ENCODE data around the gene C2CD4C.
"Not testable (repeated sequence)": the region's sequence is repeated elsewhere in the genome, so short reads cannot be mapped to it uniquely, and the experiment has no call there.

Gene C2CD4C

DNA sequence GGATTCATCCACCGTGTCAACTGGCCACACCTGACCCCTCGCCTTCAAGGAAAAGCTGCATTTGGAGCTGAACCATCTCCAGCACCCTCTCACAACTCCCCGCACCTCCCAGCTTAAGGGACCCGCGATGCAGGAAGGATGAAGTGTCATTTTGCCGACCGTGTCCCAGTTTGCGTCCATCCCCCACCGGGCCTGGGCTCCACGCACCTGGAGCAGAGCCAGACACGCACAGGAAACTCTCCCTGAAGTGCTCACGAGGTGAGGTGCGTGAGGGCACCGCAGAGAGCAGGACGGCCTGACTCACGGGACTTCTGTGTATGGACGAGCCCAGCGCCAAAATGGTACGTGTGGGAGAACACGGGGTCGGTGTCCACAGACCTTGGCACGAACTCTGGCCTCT lies 44.7 kb upstream of the C2CD4C start:
- CTCF ChIA-PET = no interaction called here
- H3K36me3 ChIP-seq (ENCODE audit: control insufficient read depth in 4 of 4, insufficient read depth in 4 of 4, low read length in 3 of 4) = no peaks in the 10 kb centered on the region
- H3K4me1 ChIP-seq (ENCODE audit: control extremely low read depth in 1 of 4, control insufficient read depth in 4 of 4, insufficient read depth in 4 of 4, low read length in 3 of 4) = no peaks in the 10 kb centered on the region
- POLR2A ChIA-PET = no interaction called here
- H3K4me3 ChIP-seq (ENCODE audit: control insufficient read depth in 1 of 7, extremely low read depth in 1 of 7, insufficient read depth in 4 of 7, low read depth in 2 of 7, low read length in 6 of 7) = no peak overlapping the region
- H3K9me3 ChIP-seq (ENCODE audit: control extremely low read depth in 1 of 5, control insufficient read depth in 4 of 5, insufficient read depth in 2 of 5, low read depth in 1 of 5, low read length in 4 of 5) = peaks cover 0 to 2% (median 0%) of the 10 kb centered on the region in 5 experiments
- peaks cover 0 to 19% (median 0%) of the 10 kb centered on the region in 5 experiments for H3K27me3 ChIP-seq (replicated peaks in 2 of 5; ENCODE audit: control insufficient read depth in 4 of 5, insufficient read depth in 5 of 5, low read length in 4 of 5)
- no peak overlapping the region for H3K27ac ChIP-seq (ENCODE audit: insufficient read depth in 1 of 2, low read depth in 1 of 2, low read length in 2 of 2, poor library complexity in 1 of 2, severe bottlenecking in 2 of 2)
- 97% methylated on average over 22 of the region's 22 CpGs for WGBS (ENCODE audit: insufficient coverage)
- no peak for DNase-seq

DNA sequence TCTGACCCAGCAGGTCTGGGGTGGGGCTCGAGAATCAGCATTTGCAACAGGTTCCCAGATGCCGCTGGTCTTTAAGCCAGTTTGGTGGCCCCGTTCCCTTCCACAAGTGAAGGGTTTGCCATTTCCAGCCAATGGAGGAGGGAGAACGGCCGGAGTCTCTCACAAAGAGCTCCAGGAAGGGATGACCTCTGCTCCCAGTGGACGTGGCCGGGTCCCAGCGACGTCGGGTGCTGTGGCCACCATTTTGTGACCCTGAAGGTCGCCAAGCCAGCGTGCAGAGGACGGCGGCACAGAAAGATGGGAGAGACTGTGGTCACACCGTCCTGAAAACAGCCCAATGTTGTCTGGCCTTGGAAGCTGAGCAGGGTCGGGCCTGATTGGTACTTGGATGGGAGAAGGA lies 43.9 kb upstream of the C2CD4C start:
- CTCF ChIA-PET = no interaction called here
- Histone ChIP-seq H3K36me3 (ENCODE audit: control insufficient read depth in 4 of 4, insufficient read depth in 4 of 4, low read length in 3 of 4) (no peaks in the 10 kb centered on the region), H3K9me3 (ENCODE audit: control extremely low read depth in 1 of 5, control insufficient read depth in 4 of 5, insufficient read depth in 2 of 5, low read depth in 1 of 5, low read length in 4 of 5) (peaks cover 0 to 2% (median 0%) of the 10 kb centered on the region in 5 experiments), H3K27ac (ENCODE audit: insufficient read depth in 1 of 2, low read depth in 1 of 2, low read length in 2 of 2, poor library complexity in 1 of 2, severe bottlenecking in 2 of 2) (no peak overlapping the region), H3K4me3 (ENCODE audit: control insufficient read depth in 1 of 7, extremely low read depth in 1 of 7, insufficient read depth in 4 of 7, low read depth in 2 of 7, low read length in 6 of 7) (no peak overlapping the region), H3K4me1 (ENCODE audit: control extremely low read depth in 1 of 4, control insufficient read depth in 4 of 4, insufficient read depth in 4 of 4, low read length in 3 of 4) (no peaks in the 10 kb centered on the region), H3K27me3 (replicated peaks in 2 of 5; ENCODE audit: control insufficient read depth in 4 of 5, insufficient read depth in 5 of 5, low read length in 4 of 5) (peaks cover 0 to 24% (median 0%) of the 10 kb centered on the region in 5 experiments)
- no peak for DNase-seq
- WGBS (ENCODE audit: insufficient coverage) = 97% methylated on average over 14 of the region's 16 CpGs
- POLR2A ChIA-PET = no interaction called here

DNA sequence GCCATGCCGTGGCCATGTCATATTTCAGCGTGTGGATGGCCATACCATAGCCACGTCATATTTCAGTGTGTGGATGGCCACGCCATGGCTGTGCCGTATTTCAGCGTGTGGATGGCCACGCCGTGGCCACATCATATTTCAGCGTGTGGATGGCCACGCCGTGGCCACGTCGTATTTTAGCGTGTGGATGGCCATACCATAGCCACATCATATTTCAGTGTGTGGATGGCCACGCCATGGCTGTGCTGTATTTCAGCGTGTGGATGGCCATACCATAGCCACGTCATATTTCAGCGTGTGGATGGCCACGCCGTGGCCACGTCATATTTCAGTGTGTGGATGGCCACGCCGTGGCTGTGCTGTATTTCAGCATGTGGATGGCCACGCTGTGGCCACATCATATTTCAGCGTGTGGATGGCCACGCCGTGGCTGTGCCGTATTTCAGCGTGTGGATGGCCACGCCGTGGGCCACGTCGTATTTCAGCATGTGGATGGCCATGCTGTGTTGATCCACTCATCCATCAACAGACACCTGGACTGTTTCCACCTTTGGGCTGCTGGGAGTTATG lies 42.0 kb upstream of the C2CD4C start:
- POLR2A ChIA-PET; H3K36me3 ChIP-seq (ENCODE audit: control insufficient read depth in 4 of 4, insufficient read depth in 4 of 4, low read length in 3 of 4); H3K4me1 ChIP-seq (ENCODE audit: control extremely low read depth in 1 of 4, control insufficient read depth in 4 of 4, insufficient read depth in 4 of 4, low read length in 3 of 4); H3K27ac ChIP-seq (ENCODE audit: insufficient read depth in 1 of 2, low read depth in 1 of 2, low read length in 2 of 2, poor library complexity in 1 of 2, severe bottlenecking in 2 of 2); CTCF ChIA-PET; H3K4me3 ChIP-seq (ENCODE audit: control insufficient read depth in 1 of 7, extremely low read depth in 1 of 7, insufficient read depth in 4 of 7, low read depth in 2 of 7, low read length in 6 of 7); H3K9me3 ChIP-seq (ENCODE audit: control extremely low read depth in 1 of 5, control insufficient read depth in 4 of 5, insufficient read depth in 2 of 5, low read depth in 1 of 5, low read length in 4 of 5): not testable (repeated sequence)
- WGBS (ENCODE audit: insufficient coverage) = 98% methylated on average over 27 of the region's 33 CpGs
- peaks cover 0 to 26% (median 0%) of the 10 kb centered on the region in 5 experiments for H3K27me3 ChIP-seq (replicated peaks in 2 of 5; ENCODE audit: control insufficient read depth in 4 of 5, insufficient read depth in 5 of 5, low read length in 4 of 5)
- peak in 1 of 3 donors; percentile 24 for DNase-seq

DNA sequence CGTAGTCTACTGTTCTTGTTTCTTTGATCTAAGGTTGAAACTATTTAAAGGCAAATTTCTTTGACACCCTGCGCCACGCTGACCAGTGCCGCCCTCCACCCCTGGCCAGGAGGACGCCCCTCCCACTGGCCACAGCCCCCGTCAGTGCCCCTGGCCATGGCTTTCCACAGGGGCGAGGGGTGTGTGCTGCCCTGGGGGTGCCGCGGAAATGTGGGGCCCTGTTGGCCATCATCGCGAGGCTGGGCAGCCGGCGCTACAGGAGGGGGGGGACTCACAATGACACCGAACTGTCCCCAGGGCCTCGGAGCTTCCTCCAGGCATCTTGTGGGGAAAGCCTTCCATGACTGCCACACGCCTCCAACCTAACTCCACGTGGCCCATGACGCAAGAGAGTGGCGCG lies 41.0 kb upstream of the C2CD4C start:
- no peaks in the 10 kb centered on the region for H3K4me1 ChIP-seq (ENCODE audit: control extremely low read depth in 1 of 4, control insufficient read depth in 4 of 4, insufficient read depth in 4 of 4, low read length in 3 of 4)
- peaks cover 0 to 27% (median 0%) of the 10 kb centered on the region in 5 experiments for H3K27me3 ChIP-seq (replicated peaks in 2 of 5; ENCODE audit: control insufficient read depth in 4 of 5, insufficient read depth in 5 of 5, low read length in 4 of 5)
- no peak overlapping the region for H3K4me3 ChIP-seq (ENCODE audit: control insufficient read depth in 1 of 7, extremely low read depth in 1 of 7, insufficient read depth in 4 of 7, low read depth in 2 of 7, low read length in 6 of 7)
- no peaks in the 10 kb centered on the region for H3K36me3 ChIP-seq (ENCODE audit: control insufficient read depth in 4 of 4, insufficient read depth in 4 of 4, low read length in 3 of 4)
- ChIA-PET POLR2A (no interaction called here), CTCF (no interaction called here)
- peaks cover 0 to 2% (median 0%) of the 10 kb centered on the region in 5 experiments for H3K9me3 ChIP-seq (ENCODE audit: control extremely low read depth in 1 of 5, control insufficient read depth in 4 of 5, insufficient read depth in 2 of 5, low read depth in 1 of 5, low read length in 4 of 5)
- DNase-seq = no peak
- no peak overlapping the region for H3K27ac ChIP-seq (ENCODE audit: insufficient read depth in 1 of 2, low read depth in 1 of 2, low read length in 2 of 2, poor library complexity in 1 of 2, severe bottlenecking in 2 of 2)
- WGBS (ENCODE audit: insufficient coverage) = 97% methylated on average over 15 of the region's 20 CpGs

DNA sequence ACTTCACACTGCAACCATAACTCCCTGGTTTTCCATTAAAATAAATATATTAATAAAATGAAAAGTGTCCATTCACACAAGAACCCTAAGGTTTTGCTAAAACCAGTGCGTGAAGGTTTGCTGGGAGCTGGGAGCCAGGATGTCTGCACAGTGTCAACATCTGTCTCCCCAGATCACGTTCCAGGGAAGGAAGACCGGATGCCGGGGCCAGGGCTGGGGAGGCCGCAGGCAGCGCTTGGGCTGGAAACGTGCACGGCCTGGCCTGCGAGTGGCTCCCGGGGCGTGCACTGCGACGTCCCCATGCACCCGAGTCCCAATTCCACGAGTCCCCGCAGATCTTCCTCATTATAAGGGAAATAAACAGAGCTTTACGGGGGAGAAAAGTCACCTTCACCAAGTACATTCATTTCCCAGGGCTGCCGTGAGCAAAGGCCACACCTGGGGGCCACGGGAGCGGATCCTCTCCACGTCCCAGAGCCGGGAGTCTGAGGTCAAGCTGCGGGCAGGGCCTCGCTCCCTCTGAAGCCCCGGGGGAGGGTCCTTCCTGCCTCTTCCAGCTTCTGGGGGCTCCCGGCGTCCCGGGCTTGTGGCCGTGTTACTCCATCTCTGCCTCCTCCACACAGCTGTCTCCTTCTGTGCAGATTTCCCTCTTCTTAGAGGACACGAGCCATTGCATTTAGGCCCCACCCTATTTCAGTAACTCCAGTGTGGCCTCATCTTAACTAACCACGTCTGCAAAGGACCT lies 39.0 kb upstream of the C2CD4C start:
- 73% methylated on average over 31 of the region's 31 CpGs for WGBS (ENCODE audit: insufficient coverage)
- Histone ChIP-seq H3K4me1 (ENCODE audit: control extremely low read depth in 1 of 4, control insufficient read depth in 4 of 4, insufficient read depth in 4 of 4, low read length in 3 of 4) (no peaks in the 10 kb centered on the region), H3K27ac (ENCODE audit: insufficient read depth in 1 of 2, low read depth in 1 of 2, low read length in 2 of 2, poor library complexity in 1 of 2, severe bottlenecking in 2 of 2) (no peak overlapping the region), H3K36me3 (ENCODE audit: control insufficient read depth in 4 of 4, insufficient read depth in 4 of 4, low read length in 3 of 4) (no peaks in the 10 kb centered on the region), H3K9me3 (ENCODE audit: control extremely low read depth in 1 of 5, control insufficient read depth in 4 of 5, insufficient read depth in 2 of 5, low read depth in 1 of 5, low read length in 4 of 5) (peaks cover 0 to 2% (median 0%) of the 10 kb centered on the region in 5 experiments), H3K27me3 (replicated peaks in 2 of 5; ENCODE audit: control insufficient read depth in 4 of 5, insufficient read depth in 5 of 5, low read length in 4 of 5) (peaks cover 0 to 23% (median 0%) of the 10 kb centered on the region in 5 experiments), H3K4me3 (ENCODE audit: control insufficient read depth in 1 of 7, extremely low read depth in 1 of 7, insufficient read depth in 4 of 7, low read depth in 2 of 7, low read length in 6 of 7) (no peak overlapping the region)
- ChIA-PET CTCF (no interaction called here), POLR2A (no interaction called here)
- no peak for DNase-seq

DNA sequence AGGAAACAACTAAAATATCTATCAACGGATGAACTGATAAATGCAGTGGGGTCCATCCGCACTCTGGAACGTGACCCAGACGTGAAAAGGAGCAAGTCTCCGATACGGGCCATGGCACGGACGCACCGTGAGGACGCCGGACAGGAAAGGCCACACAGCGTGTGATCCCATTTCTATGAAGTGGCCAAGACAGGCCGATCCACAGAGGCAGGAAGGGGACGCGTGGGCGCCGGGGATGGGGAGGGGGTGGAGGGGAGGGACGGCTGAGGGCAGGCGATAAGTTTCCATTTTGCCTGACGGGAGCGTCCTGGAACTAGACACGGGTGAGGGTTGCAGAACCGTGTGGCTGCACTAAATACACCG lies 38.1 kb upstream of the C2CD4C start:
- Histone ChIP-seq H3K36me3 (ENCODE audit: control insufficient read depth in 4 of 4, insufficient read depth in 4 of 4, low read length in 3 of 4) (no peaks in the 10 kb centered on the region), H3K27ac (ENCODE audit: insufficient read depth in 1 of 2, low read depth in 1 of 2, low read length in 2 of 2, poor library complexity in 1 of 2, severe bottlenecking in 2 of 2) (no peak overlapping the region), H3K9me3 (ENCODE audit: control extremely low read depth in 1 of 5, control insufficient read depth in 4 of 5, insufficient read depth in 2 of 5, low read depth in 1 of 5, low read length in 4 of 5) (peaks cover 0 to 2% (median 0%) of the 10 kb centered on the region in 5 experiments), H3K27me3 (replicated peaks in 2 of 5; ENCODE audit: control insufficient read depth in 4 of 5, insufficient read depth in 5 of 5, low read length in 4 of 5) (peaks cover 0 to 23% (median 0%) of the 10 kb centered on the region in 5 experiments), H3K4me1 (ENCODE audit: control extremely low read depth in 1 of 4, control insufficient read depth in 4 of 4, insufficient read depth in 4 of 4, low read length in 3 of 4) (no peaks in the 10 kb centered on the region), H3K4me3 (ENCODE audit: control insufficient read depth in 1 of 7, extremely low read depth in 1 of 7, insufficient read depth in 4 of 7, low read depth in 2 of 7, low read length in 6 of 7) (no peak overlapping the region)
- WGBS (ENCODE audit: insufficient coverage) = 86% methylated on average over 24 of the region's 24 CpGs
- CTCF ChIA-PET = no interaction called here
- no peak for DNase-seq
- POLR2A ChIA-PET = no interaction called here

DNA sequence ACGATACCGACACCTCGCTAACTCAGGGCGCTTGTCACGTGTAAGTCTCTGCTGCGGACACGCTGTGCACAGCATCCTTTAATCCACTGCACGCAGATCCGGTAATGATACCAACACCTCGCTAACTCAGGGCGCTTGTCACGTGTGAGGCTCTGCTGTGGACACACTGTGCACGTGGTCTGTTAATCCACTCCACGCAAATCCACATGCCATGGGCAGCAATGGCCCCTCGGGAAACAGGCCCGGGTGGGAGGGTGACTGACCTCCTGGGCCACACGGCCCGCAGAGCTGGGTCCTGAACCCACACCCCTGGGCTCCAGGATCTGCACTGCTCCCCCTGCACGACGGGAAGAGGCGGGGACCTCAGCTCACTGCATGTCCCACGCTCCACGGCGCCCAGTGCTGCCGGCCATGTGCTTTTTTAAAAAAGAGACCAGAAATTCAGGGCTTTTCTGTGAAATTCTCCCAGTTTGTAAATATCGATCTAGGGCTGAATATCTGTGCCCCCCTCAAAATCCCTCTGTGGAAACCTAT lies 35.8 kb upstream of the C2CD4C start:
- POLR2A ChIA-PET = no interaction called here
- Histone ChIP-seq H3K4me1 (ENCODE audit: control extremely low read depth in 1 of 4, control insufficient read depth in 4 of 4, insufficient read depth in 4 of 4, low read length in 3 of 4) (peaks cover 0 to 14% (median 13%) of the 10 kb centered on the region in 4 experiments), H3K27me3 (replicated peaks in 2 of 5; ENCODE audit: control insufficient read depth in 4 of 5, insufficient read depth in 5 of 5, low read length in 4 of 5) (peaks cover 0 to 29% (median 0%) of the 10 kb centered on the region in 5 experiments), H3K9me3 (ENCODE audit: control extremely low read depth in 1 of 5, control insufficient read depth in 4 of 5, insufficient read depth in 2 of 5, low read depth in 1 of 5, low read length in 4 of 5) (no peaks in the 10 kb centered on the region), H3K4me3 (ENCODE audit: control insufficient read depth in 1 of 7, extremely low read depth in 1 of 7, insufficient read depth in 4 of 7, low read depth in 2 of 7, low read length in 6 of 7) (no peak overlapping the region), H3K27ac (ENCODE audit: insufficient read depth in 1 of 2, low read depth in 1 of 2, low read length in 2 of 2, poor library complexity in 1 of 2, severe bottlenecking in 2 of 2) (no peak overlapping the region), H3K36me3 (ENCODE audit: control insufficient read depth in 4 of 4, insufficient read depth in 4 of 4, low read length in 3 of 4) (no peaks in the 10 kb centered on the region)
- CTCF ChIA-PET = no interaction called here
- WGBS (ENCODE audit: insufficient coverage) = 95% methylated on average over 26 of the region's 26 CpGs
- no peak for DNase-seq

All from common myeloid progenitor, CD34-positive (primary cell).